HL-60 (cell line): ENCODE measurements around the gene FAM170B.

Source experiments
- GABPA ChIP-seq: IDR thresholded peaks from 2 replicates; pipeline ENCODE4 v1.6.1; 2012; ENCODE audit warnings: low read depth
- POLR2AphosphoS5 ChIP-seq: IDR thresholded peaks from 2 replicates; pipeline ENCODE4 v1.6.1; 2012; ENCODE audit warnings: low read depth
- SPI1 ChIP-seq: IDR thresholded peaks from 2 replicates; pipeline ENCODE4 v1.6.1; 2012; ENCODE audit warnings: low read depth, mild to moderate bottlenecking, borderline replicate concordance
- TF ChIP-seq, protein P1 (sequence below): IDR thresholded peaks from one replicate; pipeline ENCODE4 v1.5.1; 2011; ENCODE audit warnings: low read length, control low read depth, inconsistent platforms; ENCODE audit not compliant: insufficient read depth
- TF ChIP-seq, protein P2 (sequence below): IDR thresholded peaks from 2 replicates; pipeline ENCODE4 v1.6.1; 2012; ENCODE audit warnings: low read depth; ENCODE audit not compliant: insufficient replicate concordance

DNA sequence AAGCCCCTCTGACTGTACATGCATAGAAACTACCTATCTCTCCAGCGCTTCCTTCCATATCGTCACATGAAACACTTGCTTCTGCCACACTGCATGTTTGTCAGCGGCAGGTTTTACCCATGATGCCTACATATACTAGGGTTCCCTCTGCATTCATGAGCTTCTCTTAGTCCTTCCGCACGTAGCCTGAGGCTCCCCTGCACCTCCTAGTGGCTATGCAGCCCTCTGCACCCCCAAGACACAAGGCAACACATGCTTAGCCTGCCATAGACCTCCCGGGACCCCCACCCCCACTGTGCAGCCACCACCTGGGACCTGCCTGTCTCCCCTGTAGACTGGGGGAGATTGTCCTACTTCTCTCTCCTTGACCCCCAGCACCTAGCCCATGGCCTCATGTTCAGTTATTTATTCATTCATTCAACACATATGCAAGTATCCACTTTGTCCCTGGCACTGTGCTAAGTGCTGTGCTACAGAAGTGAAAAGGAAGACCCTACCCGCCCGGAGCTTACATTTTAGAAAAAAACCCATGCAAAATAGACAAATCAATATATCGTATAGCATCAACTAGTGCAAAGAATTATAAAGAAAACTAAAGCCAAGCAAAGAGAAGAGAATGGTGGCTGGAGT is 30.9 kb upstream of the FAM170B start:
- TF ChIP-seq, protein P1, sequence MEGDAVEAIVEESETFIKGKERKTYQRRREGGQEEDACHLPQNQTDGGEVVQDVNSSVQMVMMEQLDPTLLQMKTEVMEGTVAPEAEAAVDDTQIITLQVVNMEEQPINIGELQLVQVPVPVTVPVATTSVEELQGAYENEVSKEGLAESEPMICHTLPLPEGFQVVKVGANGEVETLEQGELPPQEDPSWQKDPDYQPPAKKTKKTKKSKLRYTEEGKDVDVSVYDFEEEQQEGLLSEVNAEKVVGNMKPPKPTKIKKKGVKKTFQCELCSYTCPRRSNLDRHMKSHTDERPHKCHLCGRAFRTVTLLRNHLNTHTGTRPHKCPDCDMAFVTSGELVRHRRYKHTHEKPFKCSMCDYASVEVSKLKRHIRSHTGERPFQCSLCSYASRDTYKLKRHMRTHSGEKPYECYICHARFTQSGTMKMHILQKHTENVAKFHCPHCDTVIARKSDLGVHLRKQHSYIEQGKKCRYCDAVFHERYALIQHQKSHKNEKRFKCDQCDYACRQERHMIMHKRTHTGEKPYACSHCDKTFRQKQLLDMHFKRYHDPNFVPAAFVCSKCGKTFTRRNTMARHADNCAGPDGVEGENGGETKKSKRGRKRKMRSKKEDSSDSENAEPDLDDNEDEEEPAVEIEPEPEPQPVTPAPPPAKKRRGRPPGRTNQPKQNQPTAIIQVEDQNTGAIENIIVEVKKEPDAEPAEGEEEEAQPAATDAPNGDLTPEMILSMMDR: peak; percentile 95
- TF ChIP-seq, protein P2, sequence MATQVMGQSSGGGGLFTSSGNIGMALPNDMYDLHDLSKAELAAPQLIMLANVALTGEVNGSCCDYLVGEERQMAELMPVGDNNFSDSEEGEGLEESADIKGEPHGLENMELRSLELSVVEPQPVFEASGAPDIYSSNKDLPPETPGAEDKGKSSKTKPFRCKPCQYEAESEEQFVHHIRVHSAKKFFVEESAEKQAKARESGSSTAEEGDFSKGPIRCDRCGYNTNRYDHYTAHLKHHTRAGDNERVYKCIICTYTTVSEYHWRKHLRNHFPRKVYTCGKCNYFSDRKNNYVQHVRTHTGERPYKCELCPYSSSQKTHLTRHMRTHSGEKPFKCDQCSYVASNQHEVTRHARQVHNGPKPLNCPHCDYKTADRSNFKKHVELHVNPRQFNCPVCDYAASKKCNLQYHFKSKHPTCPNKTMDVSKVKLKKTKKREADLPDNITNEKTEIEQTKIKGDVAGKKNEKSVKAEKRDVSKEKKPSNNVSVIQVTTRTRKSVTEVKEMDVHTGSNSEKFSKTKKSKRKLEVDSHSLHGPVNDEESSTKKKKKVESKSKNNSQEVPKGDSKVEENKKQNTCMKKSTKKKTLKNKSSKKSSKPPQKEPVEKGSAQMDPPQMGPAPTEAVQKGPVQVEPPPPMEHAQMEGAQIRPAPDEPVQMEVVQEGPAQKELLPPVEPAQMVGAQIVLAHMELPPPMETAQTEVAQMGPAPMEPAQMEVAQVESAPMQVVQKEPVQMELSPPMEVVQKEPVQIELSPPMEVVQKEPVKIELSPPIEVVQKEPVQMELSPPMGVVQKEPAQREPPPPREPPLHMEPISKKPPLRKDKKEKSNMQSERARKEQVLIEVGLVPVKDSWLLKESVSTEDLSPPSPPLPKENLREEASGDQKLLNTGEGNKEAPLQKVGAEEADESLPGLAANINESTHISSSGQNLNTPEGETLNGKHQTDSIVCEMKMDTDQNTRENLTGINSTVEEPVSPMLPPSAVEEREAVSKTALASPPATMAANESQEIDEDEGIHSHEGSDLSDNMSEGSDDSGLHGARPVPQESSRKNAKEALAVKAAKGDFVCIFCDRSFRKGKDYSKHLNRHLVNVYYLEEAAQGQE: no peak
- no peak for TF ChIP-seq GABPA
- TF ChIP-seq POLR2AphosphoS5: no peak
- TF ChIP-seq SPI1: no peak
